GM23338 (cell line): ENCODE data around the gene NCKAP5.

Experiments used
- CREB1 ChIP-seq: fragments of 250-450 bp; sonication (Bioruptor Pico); IDR thresholded peaks from 2 replicates; pipeline ENCODE4 v1.5.0; 2020; ENCODE audit warnings: low read depth, mild to moderate bottlenecking, moderate library complexity
- EZH2 ChIP-seq: fragments of 200-600 bp; sonication (generic); IDR thresholded peaks from one replicate; pipeline ENCODE4 v1.8.0; 2017; ENCODE audit warnings: antibody characterized with exemption, mild to moderate bottlenecking, low read depth; ENCODE audit not compliant: unreplicated experiment
- EZH2phosphoT487 ChIP-seq: fragments of 200-600 bp; sonication (generic); IDR thresholded peaks from one replicate; pipeline ENCODE4 v1.8.1; 2018; ENCODE audit warnings: antibody characterized with exemption; ENCODE audit not compliant: unreplicated experiment
- JUNB ChIP-seq: IDR thresholded peaks from one replicate; pipeline ENCODE4 v1.6.1; 2016; ENCODE audit warnings: antibody characterized with exemption; ENCODE audit not compliant: unreplicated experiment
- NANOG ChIP-seq: IDR thresholded peaks from 2 replicates; pipeline ENCODE4 v1.6.1; 2016; ENCODE audit warnings: antibody characterized with exemption, borderline replicate concordance
- POLR2AphosphoS5 ChIP-seq: IDR thresholded peaks from 2 replicates; pipeline ENCODE4 v1.6.1; 2016; ENCODE audit warnings: antibody characterized with exemption, low read depth
- ZNF114 ChIP-seq: fragments of 250-450 bp; sonication (Bioruptor Pico); IDR thresholded peaks from 2 replicates; pipeline ENCODE4 v1.5.0; 2020; ENCODE audit warnings: mild to moderate bottlenecking, moderate library complexity
- ZNF331 ChIP-seq: fragments of 250-450 bp; sonication (Bioruptor Pico); IDR thresholded peaks from 2 replicates; pipeline ENCODE4 v1.5.0; 2020; ENCODE audit warnings: low read depth, mild to moderate bottlenecking, moderate library complexity
- ZNF462 ChIP-seq: fragments of 250-450 bp; sonication (Bioruptor Pico); IDR thresholded peaks from 2 replicates; pipeline ENCODE4 v1.5.0; 2020; ENCODE audit warnings: mild to moderate bottlenecking, moderate library complexity
- TF ChIP-seq, protein P1 (sequence below), 2 experiments: fragments of 200-600 bp in 1 of 2; sonication (generic) in 1 of 2; conservative IDR thresholded peaks; 2 replicates each; pipeline versions ENCODE4 v1.5.1 to v1.6.1; 2016 to 2017; ENCODE audit warnings: antibody characterized with exemption in 2 of 2, low read depth in 2 of 2, mild to moderate bottlenecking in 2 of 2, moderate library complexity in 1 of 2
- TF ChIP-seq, protein P2 (sequence below): IDR thresholded peaks from one replicate; pipeline ENCODE4 v1.6.1; 2018; ENCODE audit warnings: antibody characterized with exemption; ENCODE audit not compliant: unreplicated experiment

GRCh38 chr2:132633635-132634034 lies 934.6 kb downstream of the NCKAP5 start:
- TF ChIP-seq ZNF462 (CRISPR knock-in tag), result no peak
- TF ChIP-seq, protein P1, sequence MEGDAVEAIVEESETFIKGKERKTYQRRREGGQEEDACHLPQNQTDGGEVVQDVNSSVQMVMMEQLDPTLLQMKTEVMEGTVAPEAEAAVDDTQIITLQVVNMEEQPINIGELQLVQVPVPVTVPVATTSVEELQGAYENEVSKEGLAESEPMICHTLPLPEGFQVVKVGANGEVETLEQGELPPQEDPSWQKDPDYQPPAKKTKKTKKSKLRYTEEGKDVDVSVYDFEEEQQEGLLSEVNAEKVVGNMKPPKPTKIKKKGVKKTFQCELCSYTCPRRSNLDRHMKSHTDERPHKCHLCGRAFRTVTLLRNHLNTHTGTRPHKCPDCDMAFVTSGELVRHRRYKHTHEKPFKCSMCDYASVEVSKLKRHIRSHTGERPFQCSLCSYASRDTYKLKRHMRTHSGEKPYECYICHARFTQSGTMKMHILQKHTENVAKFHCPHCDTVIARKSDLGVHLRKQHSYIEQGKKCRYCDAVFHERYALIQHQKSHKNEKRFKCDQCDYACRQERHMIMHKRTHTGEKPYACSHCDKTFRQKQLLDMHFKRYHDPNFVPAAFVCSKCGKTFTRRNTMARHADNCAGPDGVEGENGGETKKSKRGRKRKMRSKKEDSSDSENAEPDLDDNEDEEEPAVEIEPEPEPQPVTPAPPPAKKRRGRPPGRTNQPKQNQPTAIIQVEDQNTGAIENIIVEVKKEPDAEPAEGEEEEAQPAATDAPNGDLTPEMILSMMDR (conservative IDR thresholded peaks at IDR 0.05; ENCODE audit: low read depth in 2 of 2), result no peak
- no peak for TF ChIP-seq EZH2
- no peak for TF ChIP-seq EZH2phosphoT487
- TF ChIP-seq POLR2AphosphoS5, result no peak
- TF ChIP-seq, protein P2, sequence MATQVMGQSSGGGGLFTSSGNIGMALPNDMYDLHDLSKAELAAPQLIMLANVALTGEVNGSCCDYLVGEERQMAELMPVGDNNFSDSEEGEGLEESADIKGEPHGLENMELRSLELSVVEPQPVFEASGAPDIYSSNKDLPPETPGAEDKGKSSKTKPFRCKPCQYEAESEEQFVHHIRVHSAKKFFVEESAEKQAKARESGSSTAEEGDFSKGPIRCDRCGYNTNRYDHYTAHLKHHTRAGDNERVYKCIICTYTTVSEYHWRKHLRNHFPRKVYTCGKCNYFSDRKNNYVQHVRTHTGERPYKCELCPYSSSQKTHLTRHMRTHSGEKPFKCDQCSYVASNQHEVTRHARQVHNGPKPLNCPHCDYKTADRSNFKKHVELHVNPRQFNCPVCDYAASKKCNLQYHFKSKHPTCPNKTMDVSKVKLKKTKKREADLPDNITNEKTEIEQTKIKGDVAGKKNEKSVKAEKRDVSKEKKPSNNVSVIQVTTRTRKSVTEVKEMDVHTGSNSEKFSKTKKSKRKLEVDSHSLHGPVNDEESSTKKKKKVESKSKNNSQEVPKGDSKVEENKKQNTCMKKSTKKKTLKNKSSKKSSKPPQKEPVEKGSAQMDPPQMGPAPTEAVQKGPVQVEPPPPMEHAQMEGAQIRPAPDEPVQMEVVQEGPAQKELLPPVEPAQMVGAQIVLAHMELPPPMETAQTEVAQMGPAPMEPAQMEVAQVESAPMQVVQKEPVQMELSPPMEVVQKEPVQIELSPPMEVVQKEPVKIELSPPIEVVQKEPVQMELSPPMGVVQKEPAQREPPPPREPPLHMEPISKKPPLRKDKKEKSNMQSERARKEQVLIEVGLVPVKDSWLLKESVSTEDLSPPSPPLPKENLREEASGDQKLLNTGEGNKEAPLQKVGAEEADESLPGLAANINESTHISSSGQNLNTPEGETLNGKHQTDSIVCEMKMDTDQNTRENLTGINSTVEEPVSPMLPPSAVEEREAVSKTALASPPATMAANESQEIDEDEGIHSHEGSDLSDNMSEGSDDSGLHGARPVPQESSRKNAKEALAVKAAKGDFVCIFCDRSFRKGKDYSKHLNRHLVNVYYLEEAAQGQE, result no peak
- no peak for TF ChIP-seq CREB1 (CRISPR knock-in tag)
- no peak for TF ChIP-seq NANOG
- no peak for TF ChIP-seq ZNF331 (CRISPR knock-in tag)
- TF ChIP-seq JUNB, result no peak
- no peak for TF ChIP-seq ZNF114 (CRISPR knock-in tag)
